Measurements from ENCODE around the gene DPP8. TPM values are rescaled to one million over a fixed set of nuclear protein-coding genes. Genes with fewer than 3 reads are reported as not detected.
"Not testable (repeated sequence)": the region's sequence is repeated elsewhere in the genome, so short reads cannot be mapped to it uniquely, and the experiment has no call there.

DPP8 gene
- total and polyA plus RNA-seq, 9 donors = 13.7 to 36.5 (median 33.6) TPM

GRCh38 chr15:65558336-65558735 lies 40.8 kb upstream of the DPP8 start:
- peak in 2 of 5 donors; percentile 25 to 31 for DNase-seq

GRCh38 chr15:65556622-65557021 lies 39.1 kb upstream of the DPP8 start:
- DNase-seq = no peak
- Histone ChIP-seq H3K9me3 (no peaks in the 10 kb centered on the region), H3K4me3 (no peak overlapping the region), H3K36me3 (no peaks in the 10 kb centered on the region), H3K27me3 (no peaks in the 10 kb centered on the region), H3K4me1 (ENCODE audit: insufficient read depth) (no peaks in the 10 kb centered on the region), H3K27ac (no peak overlapping the region)
- 91 to 95% (median 94%) methylated on average over 7 of the region's 7 CpGs for WGBS, 3 donors
- TF ChIP-seq EP300 (IDR thresholded peaks at IDR 0.05) = no peak
- TF ChIP-seq, protein P1, sequence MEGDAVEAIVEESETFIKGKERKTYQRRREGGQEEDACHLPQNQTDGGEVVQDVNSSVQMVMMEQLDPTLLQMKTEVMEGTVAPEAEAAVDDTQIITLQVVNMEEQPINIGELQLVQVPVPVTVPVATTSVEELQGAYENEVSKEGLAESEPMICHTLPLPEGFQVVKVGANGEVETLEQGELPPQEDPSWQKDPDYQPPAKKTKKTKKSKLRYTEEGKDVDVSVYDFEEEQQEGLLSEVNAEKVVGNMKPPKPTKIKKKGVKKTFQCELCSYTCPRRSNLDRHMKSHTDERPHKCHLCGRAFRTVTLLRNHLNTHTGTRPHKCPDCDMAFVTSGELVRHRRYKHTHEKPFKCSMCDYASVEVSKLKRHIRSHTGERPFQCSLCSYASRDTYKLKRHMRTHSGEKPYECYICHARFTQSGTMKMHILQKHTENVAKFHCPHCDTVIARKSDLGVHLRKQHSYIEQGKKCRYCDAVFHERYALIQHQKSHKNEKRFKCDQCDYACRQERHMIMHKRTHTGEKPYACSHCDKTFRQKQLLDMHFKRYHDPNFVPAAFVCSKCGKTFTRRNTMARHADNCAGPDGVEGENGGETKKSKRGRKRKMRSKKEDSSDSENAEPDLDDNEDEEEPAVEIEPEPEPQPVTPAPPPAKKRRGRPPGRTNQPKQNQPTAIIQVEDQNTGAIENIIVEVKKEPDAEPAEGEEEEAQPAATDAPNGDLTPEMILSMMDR (IDR thresholded peaks at IDR 0.05) = no peak
- TF ChIP-seq POLR2A (IDR thresholded peaks at IDR 0.05) = no peak
- intact Hi-C loops (cut with DNase I) = no loop called here

More at GRCh38 chr15:65558336-65558735, 40.8 kb upstream of the DPP8 start:
- intact Hi-C loops (cut with DNase I) = no loop called here
- WGBS, 3 donors = 23 to 42% (median 32%) methylated on average over 5 of the region's 5 CpGs
- H3K27me3 ChIP-seq = no peaks in the 10 kb centered on the region
- H3K9me3 ChIP-seq = no peaks in the 10 kb centered on the region
- H3K4me1 ChIP-seq (ENCODE audit: insufficient read depth) = no peaks in the 10 kb centered on the region
- H3K27ac ChIP-seq = no peak overlapping the region
- H3K4me3 ChIP-seq = no peak overlapping the region
- H3K36me3 ChIP-seq = no peaks in the 10 kb centered on the region
- no peak for TF ChIP-seq POLR2A (IDR thresholded peaks at IDR 0.05)
- TF ChIP-seq, protein P1 (IDR thresholded peaks at IDR 0.05) = no peak
- no peak for TF ChIP-seq EP300 (IDR thresholded peaks at IDR 0.05)

DNA sequence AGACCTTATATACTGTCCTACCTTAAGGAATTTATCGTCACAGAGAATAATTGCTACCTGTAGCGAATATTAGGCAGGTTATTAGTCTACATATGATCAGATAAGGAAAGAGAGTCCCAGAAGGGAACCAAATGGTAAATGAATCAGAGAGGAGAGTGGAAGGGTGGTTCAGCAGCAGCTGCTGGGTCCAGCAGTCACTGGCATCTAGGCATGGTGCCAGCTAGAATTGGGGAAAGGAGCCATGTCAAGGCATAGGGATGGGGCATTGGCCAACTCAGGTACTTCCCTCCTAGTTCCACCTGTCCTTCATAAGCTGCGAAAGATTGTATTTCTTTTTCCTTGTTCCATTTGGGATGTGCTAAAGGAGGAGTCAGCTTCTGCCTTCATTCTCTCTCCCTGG lies 36.2 kb upstream of the DPP8 start:
- H3K27ac ChIP-seq = no peak overlapping the region
- no peak overlapping the region for H3K4me3 ChIP-seq
- H3K27me3 ChIP-seq = no peaks in the 10 kb centered on the region
- no peaks in the 10 kb centered on the region for H3K9me3 ChIP-seq
- intact Hi-C loops (cut with DNase I) = no loop called here
- DNase-seq = no peak
- no peaks in the 10 kb centered on the region for H3K36me3 ChIP-seq
- WGBS, 3 donors = 98 to 100% (median 99%) methylated on average over 3 of the region's 3 CpGs
- no peak for TF ChIP-seq EP300 (IDR thresholded peaks at IDR 0.05)
- no peak for TF ChIP-seq POLR2A (IDR thresholded peaks at IDR 0.05)
- TF ChIP-seq, protein P1 (IDR thresholded peaks at IDR 0.05) = no peak
- H3K4me1 ChIP-seq (ENCODE audit: insufficient read depth) = peaks cover 8% of the 10 kb centered on the region

GRCh38 chr15:65552851-65553250 lies 35.4 kb upstream of the DPP8 start:
- intact Hi-C loops (cut with DNase I); H3K27ac ChIP-seq; H3K4me3 ChIP-seq; H3K4me1 ChIP-seq (ENCODE audit: insufficient read depth); DNase-seq; H3K9me3 ChIP-seq; H3K27me3 ChIP-seq; H3K36me3 ChIP-seq: not testable (repeated sequence)
- 96 to 98% (median 97%) methylated on average over 4 to 5 of the region's 6 CpGs for WGBS, 3 donors

DNA sequence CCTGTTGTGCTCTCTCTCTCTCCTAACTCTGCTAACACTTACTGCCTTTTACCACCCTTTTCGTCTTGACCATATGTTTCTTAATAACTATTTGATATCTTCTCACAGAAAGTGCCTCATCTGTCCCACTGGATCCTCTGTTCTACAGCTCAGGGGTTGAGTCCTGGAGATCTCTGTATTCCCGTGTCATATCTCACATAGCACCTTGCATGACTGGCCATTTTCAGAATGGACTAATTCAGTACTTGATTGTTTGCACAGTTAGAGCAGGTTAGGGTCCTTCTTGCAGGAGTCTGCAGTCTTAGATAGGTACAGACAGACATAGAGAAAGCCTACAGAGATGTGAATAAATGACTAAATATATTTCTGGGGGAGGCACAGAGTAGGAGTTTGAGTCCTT lies 33.7 kb upstream of the DPP8 start:
- Histone ChIP-seq H3K4me1 (ENCODE audit: insufficient read depth) (peaks cover 8% of the 10 kb centered on the region), H3K27me3 (no peaks in the 10 kb centered on the region), H3K9me3 (no peaks in the 10 kb centered on the region), H3K27ac (peak overlapping the region in 1 of 2 donors; percentile 47), H3K4me3 (no peak overlapping the region), H3K36me3 (no peaks in the 10 kb centered on the region)
- 26 to 42% (median 39%) methylated on average over 2 of the region's 2 CpGs for WGBS, 3 donors
- TF ChIP-seq EP300 (IDR thresholded peaks at IDR 0.05) (no peak), POLR2A (IDR thresholded peaks at IDR 0.05) (no peak)
- TF ChIP-seq, protein P1 (IDR thresholded peaks at IDR 0.05) = no peak
- DNase-seq = no peak
- intact Hi-C loops (cut with DNase I) = no loop called here
